Neural progenitor cell (in vitro differentiated cells): ENCODE measurements around the gene PCDH9.

Experiments
- EZH2 ChIP-seq: fragments of 200-600 bp; sonication (generic); IDR thresholded peaks from 2 replicates; pipeline ENCODE4 v1.6.1; 2017; ENCODE audit warnings: antibody characterized with exemption, mild to moderate bottlenecking, moderate library complexity
- EZH2phosphoT487 ChIP-seq: fragments of 200-600 bp; sonication (generic); IDR thresholded peaks from 2 replicates; pipeline ENCODE4 v1.6.1; 2017; ENCODE audit warnings: antibody characterized with exemption
- TF ChIP-seq, protein P1 (sequence below): fragments of 200-600 bp; sonication (generic); IDR thresholded peaks from 2 replicates; pipeline ENCODE4 v1.5.1; 2017; ENCODE audit warnings: antibody characterized with exemption, mild to moderate bottlenecking

- TF ChIP-seq, protein P1, sequence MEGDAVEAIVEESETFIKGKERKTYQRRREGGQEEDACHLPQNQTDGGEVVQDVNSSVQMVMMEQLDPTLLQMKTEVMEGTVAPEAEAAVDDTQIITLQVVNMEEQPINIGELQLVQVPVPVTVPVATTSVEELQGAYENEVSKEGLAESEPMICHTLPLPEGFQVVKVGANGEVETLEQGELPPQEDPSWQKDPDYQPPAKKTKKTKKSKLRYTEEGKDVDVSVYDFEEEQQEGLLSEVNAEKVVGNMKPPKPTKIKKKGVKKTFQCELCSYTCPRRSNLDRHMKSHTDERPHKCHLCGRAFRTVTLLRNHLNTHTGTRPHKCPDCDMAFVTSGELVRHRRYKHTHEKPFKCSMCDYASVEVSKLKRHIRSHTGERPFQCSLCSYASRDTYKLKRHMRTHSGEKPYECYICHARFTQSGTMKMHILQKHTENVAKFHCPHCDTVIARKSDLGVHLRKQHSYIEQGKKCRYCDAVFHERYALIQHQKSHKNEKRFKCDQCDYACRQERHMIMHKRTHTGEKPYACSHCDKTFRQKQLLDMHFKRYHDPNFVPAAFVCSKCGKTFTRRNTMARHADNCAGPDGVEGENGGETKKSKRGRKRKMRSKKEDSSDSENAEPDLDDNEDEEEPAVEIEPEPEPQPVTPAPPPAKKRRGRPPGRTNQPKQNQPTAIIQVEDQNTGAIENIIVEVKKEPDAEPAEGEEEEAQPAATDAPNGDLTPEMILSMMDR = no peak
- TF ChIP-seq EZH2 (no peak), EZH2phosphoT487 (no peak)
Measured at GRCh38 chr13:66489172-66489571, 741.0 kb downstream of the PCDH9 start.
